GM12891 (cell line): ENCODE measurements around the gene GMDS.

Experiments used
- POLR2A ChIP-seq: IDR thresholded peaks from 2 replicates; pipeline ENCODE4 v1.6.1; 2011; ENCODE audit warnings: low read depth, low read length, control low read depth
- POLR2AphosphoS5 ChIP-seq: IDR thresholded peaks from 2 replicates; pipeline ENCODE4 v1.6.1; 2011; ENCODE audit warnings: low read depth, low read length, control low read depth
- POU2F2 ChIP-seq: IDR thresholded peaks from 2 replicates; pipeline ENCODE4 v1.6.1; 2011; ENCODE audit warnings: low read depth, mild to moderate bottlenecking, control low read depth, low read length, moderate library complexity
- SPI1 ChIP-seq: IDR thresholded peaks from 2 replicates; pipeline ENCODE4 v1.6.1; 2011; ENCODE audit warnings: low read depth, low read length, control low read depth
- TAF1 ChIP-seq: IDR thresholded peaks from 2 replicates; pipeline ENCODE4 v1.6.1; 2011; ENCODE audit warnings: low read depth, low read length, control low read depth

DNA sequence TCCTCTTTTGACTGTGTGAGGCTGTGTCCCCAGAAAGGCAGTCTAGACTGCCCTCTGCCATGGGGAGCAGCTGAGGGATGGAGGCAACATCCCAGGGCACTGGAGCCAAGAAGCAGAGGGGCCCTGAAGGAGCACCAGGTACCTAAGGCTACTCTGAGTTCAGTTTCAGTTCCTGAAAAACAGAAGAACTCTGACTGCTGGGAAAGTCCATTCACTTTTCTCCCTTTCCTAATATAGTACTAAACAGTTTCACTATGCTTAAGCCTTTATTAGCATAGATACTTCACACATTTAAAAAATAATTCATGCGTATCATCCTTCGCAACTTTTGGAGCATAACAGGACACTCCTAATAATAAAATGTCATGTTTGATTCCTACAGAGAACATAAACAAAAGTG is 505.7 kb downstream of the GMDS start:
- TF ChIP-seq POLR2A (no peak), POLR2AphosphoS5 (no peak), SPI1 (peak; percentile 100), TAF1 (no peak), POU2F2 (no peak)
